ENCODE data around the gene PCSK4. TPM values are rescaled to one million over a fixed set of nuclear protein-coding genes. Genes with fewer than 3 reads are reported as not detected.

Gene PCSK4
- total and polyA plus RNA-seq, 2 of the 13 experiments (the other 11 are each of a cell fraction or from before 2014, with no cell fraction given) = 2.0 to 2.7 TPM

- no peak for TF ChIP-seq AHDC1 (CRISPR knock-in tag; IDR thresholded peaks at IDR 0.05; ENCODE audit: borderline replicate concordance)
- peak; percentile 51; the same call in 1 of the 2 replicates for TF ChIP-seq NCOR1 (IDR thresholded peaks at IDR 0.05; ENCODE audit: borderline replicate concordance, low read length)
- TF ChIP-seq DPF2 (CRISPR knock-in tag; IDR thresholded peaks at IDR 0.05; ENCODE audit: borderline replicate concordance, low read depth) = peak; percentile 50; the same call in 1 of the 2 replicates
- peak; percentile 80 for TF ChIP-seq ZNF768 (CRISPR knock-in tag; IDR thresholded peaks at IDR 0.05)
- TF ChIP-seq KLF9 (CRISPR knock-in tag; IDR thresholded peaks at IDR 0.05; ENCODE audit: low read depth) = no peak
- TF ChIP-seq ZNF777 (CRISPR knock-in tag; IDR thresholded peaks at IDR 0.05) = peak; percentile 73
- no peak for TF ChIP-seq HDAC6 (IDR thresholded peaks at IDR 0.05; ENCODE audit: low read depth, low read length)
- peak; percentile 99 for TF ChIP-seq POLR2A (IDR thresholded peaks at IDR 0.05; ENCODE audit: insufficient read depth in 1 of 2, low read depth in 2 of 2, low read length in 2 of 2)
- peak; percentile 88; the same call in 1 of the 2 replicates for TF ChIP-seq ZNF256 (CRISPR knock-in tag; conservative IDR thresholded peaks at IDR 0.05)
- TF ChIP-seq ZNF652 (CRISPR knock-in tag; IDR thresholded peaks at IDR 0.05; ENCODE audit: borderline replicate concordance, low read depth) = no peak; the same call in 1 of the 2 replicates
- peak; percentile 53; the same call in 1 of the 2 replicates for TF ChIP-seq ZNF343 (CRISPR knock-in tag; IDR thresholded peaks at IDR 0.05)
- no peak for TF ChIP-seq TCF12 (IDR thresholded peaks at IDR 0.05)
- TF ChIP-seq TCF12 (CRISPR knock-in tag; IDR thresholded peaks at IDR 0.05) = peak; percentile 87; the same call in 1 of the 2 replicates
- no peak for TF ChIP-seq RORA (CRISPR knock-in tag; IDR thresholded peaks at IDR 0.05)
- TF ChIP-seq ZUFSP (CRISPR knock-in tag; IDR thresholded peaks at IDR 0.05; ENCODE audit: borderline replicate concordance) = no peak
- no peak; the same call in 1 of the 2 replicates for TF ChIP-seq MYNN (CRISPR knock-in tag; IDR thresholded peaks at IDR 0.05; ENCODE audit: low read depth)
- peak; percentile 94 for TF ChIP-seq BRCA1 (CRISPR knock-in tag; IDR thresholded peaks at IDR 0.05)
- TF ChIP-seq RAD21 (CRISPR knock-in tag; IDR thresholded peaks at IDR 0.05) = peak; percentile 83; the same call in 1 of the 2 replicates
- TF ChIP-seq DNMT1 (CRISPR knock-in tag; IDR thresholded peaks at IDR 0.05) = no peak
- no peak for TF ChIP-seq SIN3B (IDR thresholded peaks at IDR 0.05; ENCODE audit: low read length)
- TF ChIP-seq HINFP (CRISPR knock-in tag; IDR thresholded peaks at IDR 0.05; ENCODE audit: low read depth) = peak; percentile 97
- TF ChIP-seq DR1 (CRISPR knock-in tag; IDR thresholded peaks at IDR 0.05) = peak; percentile 99
- TF ChIP-seq CBX1 (IDR thresholded peaks at IDR 0.05; ENCODE audit: low read depth) = peak; percentile 92
These were observed 51.9 kb downstream of the PCSK4 start, which contains the start of gene RPS15 (continued) for GRCh38 chr19:1438035-1438932.

All from HepG2 (cell line).